GM18519 (cell line): ENCODE data around the gene EML4.
A peak's percentile ranks its signal among the peaks of the same experiment; 100 is the strongest.
"Not testable (repeated sequence)": the region's sequence is repeated elsewhere in the genome, so short reads cannot be mapped to it uniquely, and the experiment has no call there.

Source experiments
- ATAC-seq: cut with Tn5 transposase; IDR thresholded peaks from one replicate; pipeline ENCODE4 v1.9.1; 2021; ENCODE audit warnings: mild to moderate bottlenecking, moderate library complexity; ENCODE audit not compliant: unreplicated experiment, low FRiP score

Gene EML4

GRCh38 chr2:42171396-42171980, 2.3 kb downstream of the EML4 start:
- peak; percentile 27 for ATAC-seq

GRCh38 chr2:42172020-42172419, 2.9 kb downstream of the EML4 start:
- ATAC-seq: no peak

- ATAC-seq: no peak
Observed at GRCh38 chr2:42172566-42172965, 3.4 kb downstream of the EML4 start.

- not testable (repeated sequence) for ATAC-seq
Observed at GRCh38 chr2:42173467-42173866, 4.3 kb downstream of the EML4 start.

GRCh38 chr2:42176992-42177738, 8.0 kb downstream of the EML4 start:
- ATAC-seq: no peak

GRCh38 chr2:42178335-42178734, 9.2 kb downstream of the EML4 start:
- ATAC-seq: no peak

- ATAC-seq: no peak
Observed at GRCh38 chr2:42180300-42180699, 11.1 kb downstream of the EML4 start.

- ATAC-seq: no peak
Observed at GRCh38 chr2:42182654-42183308, 13.6 kb downstream of the EML4 start.

GRCh38 chr2:42183775-42184174, 14.6 kb downstream of the EML4 start:
- ATAC-seq: no peak

GRCh38 chr2:42184346-42184745, 15.2 kb downstream of the EML4 start:
- ATAC-seq: no peak

- ATAC-seq: no peak
Observed at GRCh38 chr2:42185220-42185921, 16.2 kb downstream of the EML4 start.

GRCh38 chr2:42186366-42186765, 17.2 kb downstream of the EML4 start:
- no peak for ATAC-seq

- ATAC-seq: no peak
Observed at GRCh38 chr2:42186945-42187632, 17.9 kb downstream of the EML4 start.

GRCh38 chr2:42187886-42188285, 18.7 kb downstream of the EML4 start:
- ATAC-seq: no peak

- ATAC-seq: no peak
Observed at GRCh38 chr2:42189235-42189566, 20.0 kb downstream of the EML4 start.

GRCh38 chr2:42190191-42190590, 21.0 kb downstream of the EML4 start:
- no peak for ATAC-seq

GRCh38 chr2:42191285-42192009, 22.3 kb downstream of the EML4 start:
- no peak for ATAC-seq

GRCh38 chr2:42192010-42192373, 22.8 kb downstream of the EML4 start:
- ATAC-seq: no peak

GRCh38 chr2:42192652-42193566, 23.8 kb downstream of the EML4 start:
- ATAC-seq: peak; percentile 71
